ENCODE results near the gene RFX3.

RFX3 gene

DNA sequence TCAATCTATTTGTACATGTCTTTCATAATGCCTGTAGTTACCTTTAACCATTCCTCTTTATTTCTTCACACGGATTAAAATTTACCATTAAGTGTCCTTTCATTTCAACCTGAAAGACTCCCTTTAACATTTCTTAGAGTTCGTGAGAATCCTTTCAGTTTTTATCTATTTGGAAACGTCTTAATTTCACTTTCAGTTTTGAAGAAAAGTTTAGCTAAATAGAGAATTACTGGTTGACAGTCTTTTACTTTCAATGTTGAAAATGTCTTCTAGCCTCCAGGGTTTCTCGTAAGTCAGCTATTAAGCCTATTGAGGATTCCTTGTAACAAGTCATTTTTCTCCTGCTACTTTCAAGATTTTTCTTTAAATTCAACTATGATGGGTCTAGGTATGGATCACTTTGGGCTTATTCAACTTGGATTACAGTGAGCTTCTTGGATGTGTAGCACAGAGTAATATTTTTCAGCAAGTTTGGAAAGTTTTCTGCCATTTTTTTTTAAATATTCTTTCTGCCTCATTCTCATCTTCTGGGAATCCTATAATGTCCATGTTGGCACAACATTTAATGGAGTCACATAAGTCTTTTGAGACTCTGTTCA lies 48.5 kb downstream of the RFX3 start:
- DNase-seq (ENCODE audit: low spot score): peak; percentile 8

- DNase-seq (ENCODE audit: low spot score): no peak
These were observed 50.3 kb downstream of the RFX3 start for GRCh38 chr9:3475300-3476020.

- DNase-seq (ENCODE audit: low spot score): no peak
These were observed 51.0 kb downstream of the RFX3 start for GRCh38 chr9:3474821-3475220.

GRCh38 chr9:3473405-3473804 lies 52.4 kb downstream of the RFX3 start:
- DNase-seq (ENCODE audit: low spot score): no peak

DNA sequence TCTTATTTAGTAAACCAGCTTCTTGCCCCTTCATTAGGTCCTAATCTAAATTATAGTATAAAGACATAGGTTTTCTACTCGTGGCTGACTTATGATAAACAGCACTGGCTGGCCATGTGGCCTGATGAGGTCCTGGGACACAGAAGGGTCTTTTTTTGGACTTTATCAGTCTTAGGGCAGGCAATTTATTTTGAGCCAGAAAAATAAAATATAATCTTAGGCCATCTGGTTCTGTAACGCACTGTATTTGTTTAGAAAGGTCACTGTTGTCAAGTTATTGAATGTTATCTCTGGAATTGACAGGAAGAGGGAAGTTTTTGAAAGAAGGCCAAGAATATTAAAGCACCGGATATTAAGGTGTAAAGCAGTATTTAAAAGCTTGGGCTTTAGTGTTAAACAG lies 53.9 kb downstream of the RFX3 start:
- DNase-seq (ENCODE audit: low spot score): no peak

DNA sequence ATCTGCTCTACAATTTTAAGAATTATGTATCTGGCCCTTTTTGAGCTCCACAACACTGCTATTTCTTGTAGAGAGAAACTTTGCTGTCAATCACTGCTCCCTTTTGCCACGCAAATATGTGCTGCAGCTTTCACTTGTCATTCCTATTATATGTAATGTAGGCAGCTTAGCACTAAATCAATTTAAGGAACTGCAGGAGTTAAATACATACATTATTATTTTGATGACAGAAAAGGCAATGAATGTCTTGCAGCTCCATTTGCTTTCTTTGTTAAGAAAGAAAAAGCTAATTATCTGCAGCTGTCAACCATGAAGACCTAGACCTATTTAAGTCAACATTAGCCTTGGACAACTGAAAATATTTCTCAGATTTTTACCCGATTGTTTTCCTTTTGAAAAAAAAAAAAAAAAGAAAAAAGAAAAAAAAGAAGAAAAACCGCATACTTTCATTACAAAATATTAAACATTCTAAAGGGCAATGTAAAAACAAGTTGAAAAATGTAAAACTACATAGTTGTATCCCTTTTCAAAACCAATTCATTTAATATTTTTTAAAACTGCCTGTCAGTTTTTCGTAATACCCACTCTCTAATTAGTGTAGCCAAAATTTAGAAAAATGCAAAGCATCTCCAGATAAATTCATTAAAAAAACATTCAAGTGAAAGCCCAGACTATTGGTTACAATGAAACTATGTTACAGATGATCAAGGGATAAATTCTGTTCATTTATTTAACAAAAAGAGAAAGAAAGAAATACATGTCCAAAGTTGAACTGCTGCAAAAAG lies 57.2 kb downstream of the RFX3 start:
- no peak for DNase-seq (ENCODE audit: low spot score)

- DNase-seq (ENCODE audit: low spot score): peak; percentile 66
These were observed 58.1 kb downstream of the RFX3 start for GRCh38 chr9:3467593-3468219.

- DNase-seq (ENCODE audit: low spot score): no peak
These were observed 61.7 kb downstream of the RFX3 start for GRCh38 chr9:3464033-3464638.

DNA sequence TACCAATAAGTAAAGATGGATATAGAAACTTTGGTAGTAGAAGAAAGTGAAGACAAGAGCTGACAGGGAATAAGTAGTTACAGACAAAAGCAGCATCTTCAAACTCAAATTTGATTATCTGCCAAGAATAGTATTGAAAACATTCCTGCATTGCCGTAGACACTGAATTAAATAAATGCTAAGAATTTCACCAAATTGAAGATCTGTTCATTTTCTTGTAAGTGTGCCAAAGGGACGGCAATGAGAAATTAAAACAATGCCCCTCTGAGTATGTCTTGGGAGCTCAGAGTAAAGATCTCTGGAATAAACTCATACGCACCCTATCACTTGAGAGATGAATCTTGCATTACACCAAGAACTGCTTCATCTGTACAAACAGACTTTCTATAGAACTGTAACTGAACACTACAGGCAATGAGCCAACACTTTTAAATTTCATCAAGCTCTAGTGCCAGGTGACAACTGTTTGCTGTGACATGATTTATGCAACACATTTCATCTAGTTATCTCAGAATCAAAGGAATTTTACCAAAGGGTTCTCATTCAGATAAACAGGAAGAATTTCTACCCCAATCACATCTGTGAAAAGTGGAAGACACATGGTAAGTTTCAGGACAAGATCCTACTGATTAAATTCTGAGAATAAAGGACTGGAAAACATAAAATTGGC lies 66.9 kb downstream of the RFX3 start:
- no peak for DNase-seq (ENCODE audit: low spot score)

GRCh38 chr9:3457175-3457574 lies 68.6 kb downstream of the RFX3 start:
- DNase-seq (ENCODE audit: low spot score): peak; percentile 58

GRCh38 chr9:3455717-3456116 lies 70.1 kb downstream of the RFX3 start:
- DNase-seq (ENCODE audit: low spot score): no peak

DNA sequence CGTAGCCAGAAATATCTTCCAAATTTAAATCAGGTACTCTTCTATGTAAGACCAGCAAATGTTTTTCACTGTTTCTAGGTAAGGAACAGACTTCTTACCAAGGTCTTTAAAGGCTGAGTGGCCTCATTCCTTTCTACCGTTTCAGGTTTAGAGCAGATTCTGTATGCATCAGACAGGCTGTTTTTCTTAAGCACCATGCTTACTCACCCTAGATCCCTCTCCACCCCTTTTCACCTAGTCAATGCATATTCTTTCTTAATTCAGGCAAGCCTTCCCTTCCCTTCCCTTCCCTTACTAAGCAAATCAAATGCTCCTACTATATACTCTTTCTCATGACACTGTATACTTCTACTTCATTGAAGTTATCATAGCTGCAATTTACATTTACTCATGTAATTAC lies 70.7 kb downstream of the RFX3 start:
- DNase-seq (ENCODE audit: low spot score): no peak

DNA sequence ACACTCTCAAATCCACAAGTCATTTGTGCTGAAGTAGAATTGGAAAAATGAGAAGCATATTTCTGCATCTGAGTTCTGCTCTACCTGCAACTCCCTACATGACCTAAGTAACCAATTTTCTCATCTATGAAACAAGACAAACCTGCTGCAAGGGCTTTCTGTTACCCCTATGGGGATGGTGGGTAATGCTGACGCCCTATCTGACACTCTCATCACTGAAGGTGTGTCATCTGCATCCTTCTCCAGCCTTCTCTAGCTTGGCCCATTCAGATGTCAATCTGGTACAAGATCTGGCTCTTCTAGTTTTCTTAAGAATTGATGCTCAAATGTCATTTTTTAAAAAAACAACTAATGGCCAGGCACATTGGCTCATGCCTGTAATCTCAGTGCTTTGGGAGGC lies 73.8 kb downstream of the RFX3 start:
- no peak for DNase-seq (ENCODE audit: low spot score)

DNA sequence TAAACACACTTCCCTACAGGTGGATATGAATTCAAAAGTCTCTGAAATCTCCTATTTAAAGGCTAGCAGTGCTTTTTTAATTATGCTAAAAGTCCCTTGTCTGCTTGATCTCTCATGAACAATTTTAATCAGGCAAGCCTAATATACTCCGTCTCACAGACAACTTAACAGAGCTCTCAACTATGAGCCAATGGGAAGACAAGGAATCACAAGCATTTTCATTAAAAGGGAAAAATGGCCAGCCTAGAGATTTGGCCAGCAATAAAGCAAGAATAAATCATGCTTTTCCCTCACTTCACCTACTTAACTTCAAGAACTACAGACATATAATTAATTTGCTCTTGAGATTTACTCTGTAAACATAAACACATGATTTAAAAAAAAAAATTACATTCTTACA lies 78.0 kb downstream of the RFX3 start:
- no peak for DNase-seq (ENCODE audit: low spot score)

GRCh38 chr9:3447143-3447542 lies 78.7 kb downstream of the RFX3 start:
- no peak for DNase-seq (ENCODE audit: low spot score)

- no peak for DNase-seq (ENCODE audit: low spot score)
These were observed 79.5 kb downstream of the RFX3 start for GRCh38 chr9:3446313-3446712.

DNA sequence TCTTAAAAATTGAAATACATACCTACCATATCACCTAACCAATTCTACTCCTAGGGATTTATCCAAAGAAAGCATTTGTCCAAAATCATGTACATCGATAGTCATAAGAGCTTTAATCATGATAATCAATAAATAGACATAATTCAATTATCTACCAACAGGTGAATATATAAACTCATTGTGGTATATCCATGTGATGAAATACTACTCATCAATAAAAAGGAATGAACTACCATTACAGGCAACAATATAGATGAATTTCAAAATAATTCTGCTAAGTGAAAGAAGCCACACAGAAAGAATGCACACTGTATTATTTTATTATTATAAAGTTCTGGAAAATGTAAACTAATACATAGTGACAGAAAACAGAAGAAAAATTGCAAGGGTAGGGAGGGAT lies 81.8 kb downstream of the RFX3 start:
- DNase-seq (ENCODE audit: low spot score): no peak

GRCh38 chr9:3441197-3441816 lies 84.5 kb downstream of the RFX3 start:
- peak; percentile 35 for DNase-seq (ENCODE audit: low spot score)

- no peak for DNase-seq (ENCODE audit: low spot score)
These were observed 89.0 kb downstream of the RFX3 start for GRCh38 chr9:3436629-3437420.

- DNase-seq (ENCODE audit: low spot score): no peak
These were observed 90.1 kb downstream of the RFX3 start for GRCh38 chr9:3435732-3436131.

- no peak for DNase-seq (ENCODE audit: low spot score)
These were observed 91.2 kb downstream of the RFX3 start for GRCh38 chr9:3434594-3434993.
